GM12873 (cell line): Measurements from ENCODE around the gene PLCH1.

Experiments
- TF ChIP-seq, protein P1 (sequence below): IDR thresholded peaks from 2 replicates; pipeline ENCODE4 v1.5.1; 2012; ENCODE audit warnings: low read depth, mild to moderate bottlenecking, moderate library complexity, low read length, control low read depth; ENCODE audit not compliant: insufficient read depth; ENCODE audit errors: missing control alignments

The PLCH1 gene

DNA sequence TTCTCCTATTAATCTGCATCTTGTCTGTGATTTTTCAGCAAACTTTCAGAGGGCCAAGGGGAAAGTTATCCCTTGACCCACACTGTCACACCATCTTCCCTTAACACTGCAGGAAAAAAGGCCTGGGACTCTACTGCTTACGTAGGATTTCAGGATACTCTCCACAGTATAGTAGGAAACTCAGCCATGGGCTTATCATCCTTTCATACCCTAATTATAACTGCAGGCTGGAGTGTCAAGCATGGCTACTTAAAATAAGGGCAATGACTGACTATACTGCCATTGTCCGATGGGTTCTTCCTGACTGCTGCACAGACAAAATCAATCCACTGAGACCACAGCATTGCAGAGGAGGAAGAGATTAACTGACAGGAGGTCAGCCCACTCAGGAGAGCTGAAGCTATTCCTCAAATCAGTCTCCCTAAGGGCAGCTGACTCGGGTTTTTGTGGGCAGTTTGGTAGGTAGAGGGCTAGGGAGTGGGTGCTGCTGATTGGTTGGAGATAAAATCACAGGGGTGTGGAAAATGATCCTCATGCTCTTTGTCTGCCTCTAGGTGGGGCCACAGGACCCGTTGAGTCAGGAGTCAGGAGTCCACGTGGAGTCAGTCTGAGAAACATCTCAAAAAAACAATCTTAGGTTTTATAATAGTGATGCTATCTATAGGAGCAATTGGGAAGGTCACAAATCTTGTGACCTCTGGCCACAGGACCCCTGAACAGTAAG is 333.2 kb downstream of the PLCH1 start:
- TF ChIP-seq, protein P1, sequence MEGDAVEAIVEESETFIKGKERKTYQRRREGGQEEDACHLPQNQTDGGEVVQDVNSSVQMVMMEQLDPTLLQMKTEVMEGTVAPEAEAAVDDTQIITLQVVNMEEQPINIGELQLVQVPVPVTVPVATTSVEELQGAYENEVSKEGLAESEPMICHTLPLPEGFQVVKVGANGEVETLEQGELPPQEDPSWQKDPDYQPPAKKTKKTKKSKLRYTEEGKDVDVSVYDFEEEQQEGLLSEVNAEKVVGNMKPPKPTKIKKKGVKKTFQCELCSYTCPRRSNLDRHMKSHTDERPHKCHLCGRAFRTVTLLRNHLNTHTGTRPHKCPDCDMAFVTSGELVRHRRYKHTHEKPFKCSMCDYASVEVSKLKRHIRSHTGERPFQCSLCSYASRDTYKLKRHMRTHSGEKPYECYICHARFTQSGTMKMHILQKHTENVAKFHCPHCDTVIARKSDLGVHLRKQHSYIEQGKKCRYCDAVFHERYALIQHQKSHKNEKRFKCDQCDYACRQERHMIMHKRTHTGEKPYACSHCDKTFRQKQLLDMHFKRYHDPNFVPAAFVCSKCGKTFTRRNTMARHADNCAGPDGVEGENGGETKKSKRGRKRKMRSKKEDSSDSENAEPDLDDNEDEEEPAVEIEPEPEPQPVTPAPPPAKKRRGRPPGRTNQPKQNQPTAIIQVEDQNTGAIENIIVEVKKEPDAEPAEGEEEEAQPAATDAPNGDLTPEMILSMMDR: peak; percentile 18

DNA sequence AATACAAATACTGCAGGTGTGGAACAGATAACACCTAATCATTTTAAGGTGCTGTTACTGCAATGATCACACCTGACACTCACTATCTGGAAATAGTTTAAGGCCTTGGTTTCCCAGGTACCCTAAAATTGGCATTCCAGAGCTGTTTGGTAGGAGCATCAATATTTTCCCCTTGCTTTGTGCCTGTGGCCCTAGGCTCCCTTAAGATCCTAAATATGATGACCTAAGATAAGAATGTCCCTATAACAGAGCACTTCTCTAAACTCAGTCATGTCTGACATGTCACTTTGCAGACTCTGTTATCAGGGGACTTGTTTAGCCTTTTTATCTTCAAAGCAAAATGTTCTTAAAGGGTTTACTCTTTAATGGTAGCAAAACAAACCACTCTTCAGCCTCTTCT is 335.5 kb downstream of the PLCH1 start:
- TF ChIP-seq, protein P1: no peak

DNA sequence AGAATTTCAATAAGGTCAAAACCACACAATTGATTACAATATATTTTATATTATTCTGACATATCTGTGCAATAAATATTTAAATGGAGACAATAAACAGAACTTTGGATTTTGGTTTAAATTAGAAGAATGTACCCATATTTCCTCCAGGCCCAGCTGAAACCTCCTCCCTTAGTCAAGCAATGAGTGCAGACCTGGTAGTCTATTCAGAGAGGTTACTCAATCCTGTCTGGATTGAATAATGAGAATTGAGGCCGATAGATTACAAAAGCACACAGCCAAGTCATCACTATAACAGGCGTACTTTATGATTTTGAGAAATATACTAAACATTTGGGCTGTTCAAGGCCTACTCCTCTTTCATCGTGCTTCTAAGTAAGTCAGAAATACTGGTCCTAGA is 336.9 kb downstream of the PLCH1 start:
- TF ChIP-seq, protein P1: no peak

DNA sequence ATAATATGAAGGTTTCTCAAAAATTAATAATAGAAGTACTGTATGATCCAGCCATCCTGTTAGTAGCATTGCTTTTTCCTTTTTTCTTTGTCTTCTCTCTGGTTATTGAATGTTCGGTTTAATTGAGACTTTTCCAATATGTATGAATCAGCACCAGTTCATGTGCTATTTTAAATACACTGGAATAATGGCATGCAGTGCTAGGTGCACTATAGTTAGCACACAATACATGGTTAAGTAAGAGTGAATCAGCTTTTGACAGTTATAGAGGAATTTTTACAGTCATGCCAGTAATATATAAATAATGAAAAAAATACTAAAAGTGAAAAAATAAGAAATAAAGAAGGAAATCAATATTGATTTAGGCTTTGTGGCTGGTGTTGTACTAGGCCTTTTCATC is 337.5 kb downstream of the PLCH1 start:
- TF ChIP-seq, protein P1: no peak

DNA sequence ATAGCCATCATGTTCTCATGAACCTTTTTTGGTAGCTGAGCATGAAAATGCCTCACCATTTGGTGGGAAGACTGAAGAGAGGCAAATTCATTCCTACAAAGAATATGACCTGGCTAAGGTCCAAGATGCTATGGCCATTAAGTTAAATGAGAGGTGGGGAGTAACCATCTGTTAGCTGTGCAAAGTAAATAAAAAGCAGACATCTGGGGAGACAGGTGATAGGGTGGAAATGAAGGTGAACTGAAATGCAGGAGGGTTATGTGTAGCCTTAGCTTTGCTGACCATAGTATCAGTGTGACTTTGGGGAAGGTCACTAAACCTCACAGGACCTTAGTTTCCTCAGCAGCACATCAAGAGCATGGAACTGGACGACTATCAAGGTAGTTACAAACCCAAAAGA is 340.4 kb downstream of the PLCH1 start:
- TF ChIP-seq, protein P1: no peak

DNA sequence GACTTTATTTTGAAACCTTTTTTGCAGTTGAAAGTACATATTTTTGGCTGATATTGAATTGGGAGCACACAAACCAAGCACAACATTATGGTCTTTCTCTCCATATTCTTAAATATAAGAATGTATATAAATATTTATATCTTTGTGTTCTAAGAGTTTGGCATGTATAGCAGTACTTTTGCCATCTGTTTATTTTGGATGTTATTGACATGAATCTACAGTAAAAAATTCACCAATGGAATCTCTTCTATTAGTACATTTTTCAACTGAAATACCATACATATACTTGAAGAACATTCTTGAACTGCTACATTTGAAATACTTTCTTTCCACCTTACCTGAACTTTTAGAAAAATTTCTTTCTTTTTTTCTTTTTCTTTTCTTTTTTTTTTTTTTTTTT is 342.2 kb downstream of the PLCH1 start:
- TF ChIP-seq, protein P1: no peak

DNA sequence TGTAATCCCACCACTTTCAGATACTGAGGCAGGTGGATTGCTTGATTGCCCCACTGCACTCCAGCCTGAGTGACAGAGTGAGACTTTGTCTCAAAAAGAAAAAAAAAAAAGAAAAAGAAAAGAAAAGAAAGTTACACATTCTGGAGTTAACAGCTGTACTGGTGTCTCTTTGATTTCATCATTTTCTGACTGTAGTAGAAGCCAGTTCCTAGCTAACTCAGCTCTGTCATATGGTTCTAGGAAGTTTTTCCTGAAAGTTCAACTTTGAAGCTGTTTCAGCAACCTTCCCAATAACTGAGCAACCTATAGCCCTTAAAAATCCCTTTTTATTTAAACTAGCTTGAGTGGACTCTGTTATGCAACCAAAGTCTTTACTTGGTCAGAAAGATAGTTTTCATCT is 346.8 kb downstream of the PLCH1 start:
- TF ChIP-seq, protein P1: no peak
